Type B pancreatic cell (in vitro differentiated cells): ENCODE results near the gene ATP6V1A. TPM values are rescaled to one million over a fixed set of nuclear protein-coding genes. Genes with fewer than 3 reads are reported as not detected.

ENCODE experiments used
- DNase-seq: peaks from one replicate; pipeline ENCODE4 v3.0.0; 2021; ENCODE audit warnings: mixed read lengths; ENCODE audit not compliant: unreplicated experiment; ENCODE audit errors: extremely low spot score
- H3K27ac Mint-ChIP-seq: 2 replicates; pipeline ENCODE4 v1.8.0; 2021; ENCODE audit warnings: mild to moderate bottlenecking, mixed read lengths
- H3K27me3 Mint-ChIP-seq: 2 replicates; pipeline ENCODE4 v1.8.0; 2021; ENCODE audit warnings: mixed read lengths
- H3K36me3 Mint-ChIP-seq: 2 replicates; pipeline ENCODE4 v1.8.0; 2021; ENCODE audit warnings: mixed read lengths
- H3K4me1 Mint-ChIP-seq: one replicate; pipeline ENCODE4 v1.8.0; 2021; ENCODE audit warnings: mixed read lengths; ENCODE audit not compliant: unreplicated experiment
- H3K4me3 Mint-ChIP-seq: 2 replicates; pipeline ENCODE4 v1.8.0; 2021; ENCODE audit warnings: mild to moderate bottlenecking, mixed read lengths
- H3K9me3 Mint-ChIP-seq: 2 replicates; pipeline ENCODE4 v1.8.0; 2021; ENCODE audit warnings: mixed read lengths
- total RNA-seq: library from RNA; stranded (reverse); gene quantifications from 2 replicates; pipeline ENCODE4 v1.2.1, GENCODE V29; 2021; ENCODE audit warnings: low replicate concordance
- TF ChIP-seq, protein P1 (sequence below): fragments of 200-600 bp; sonication (generic); conservative IDR thresholded peaks from 2 replicates; pipeline ENCODE4 v1.5.0; 2021; ENCODE audit warnings: antibody characterized with exemption, mild to moderate bottlenecking

Gene ATP6V1A
- total RNA-seq, 1 donor from 2014 or later: 71.5 TPM

DNA sequence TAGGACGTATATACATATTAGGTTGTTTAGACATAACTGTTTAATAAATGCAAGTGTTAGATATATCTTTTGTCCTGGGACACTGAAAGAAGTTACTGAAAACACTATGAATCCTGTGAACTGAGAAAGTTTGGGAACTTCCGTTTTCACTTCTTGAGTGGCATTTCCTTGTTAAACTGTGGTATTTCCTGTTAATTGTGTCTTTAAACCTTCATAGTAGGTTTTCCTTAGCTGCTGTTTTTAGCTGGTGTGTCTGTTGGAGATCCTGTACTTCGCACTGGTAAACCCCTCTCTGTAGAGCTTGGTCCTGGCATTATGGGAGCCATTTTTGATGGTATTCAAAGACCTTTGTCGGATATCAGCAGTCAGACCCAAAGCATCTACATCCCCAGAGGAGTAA, 37.1 kb downstream of the ATP6V1A start:
- H3K9me3 Mint-ChIP-seq: no peaks in the 10 kb centered on the region
- H3K36me3 Mint-ChIP-seq: peaks cover 4% of the 10 kb centered on the region
- no peak for DNase-seq
- no peaks in the 10 kb centered on the region for H3K27me3 Mint-ChIP-seq
- H3K4me1 Mint-ChIP-seq: no peaks in the 10 kb centered on the region
- no peak overlapping the region for H3K27ac Mint-ChIP-seq
- H3K4me3 Mint-ChIP-seq: no peak overlapping the region
- TF ChIP-seq, protein P1, sequence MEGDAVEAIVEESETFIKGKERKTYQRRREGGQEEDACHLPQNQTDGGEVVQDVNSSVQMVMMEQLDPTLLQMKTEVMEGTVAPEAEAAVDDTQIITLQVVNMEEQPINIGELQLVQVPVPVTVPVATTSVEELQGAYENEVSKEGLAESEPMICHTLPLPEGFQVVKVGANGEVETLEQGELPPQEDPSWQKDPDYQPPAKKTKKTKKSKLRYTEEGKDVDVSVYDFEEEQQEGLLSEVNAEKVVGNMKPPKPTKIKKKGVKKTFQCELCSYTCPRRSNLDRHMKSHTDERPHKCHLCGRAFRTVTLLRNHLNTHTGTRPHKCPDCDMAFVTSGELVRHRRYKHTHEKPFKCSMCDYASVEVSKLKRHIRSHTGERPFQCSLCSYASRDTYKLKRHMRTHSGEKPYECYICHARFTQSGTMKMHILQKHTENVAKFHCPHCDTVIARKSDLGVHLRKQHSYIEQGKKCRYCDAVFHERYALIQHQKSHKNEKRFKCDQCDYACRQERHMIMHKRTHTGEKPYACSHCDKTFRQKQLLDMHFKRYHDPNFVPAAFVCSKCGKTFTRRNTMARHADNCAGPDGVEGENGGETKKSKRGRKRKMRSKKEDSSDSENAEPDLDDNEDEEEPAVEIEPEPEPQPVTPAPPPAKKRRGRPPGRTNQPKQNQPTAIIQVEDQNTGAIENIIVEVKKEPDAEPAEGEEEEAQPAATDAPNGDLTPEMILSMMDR: no peak

DNA sequence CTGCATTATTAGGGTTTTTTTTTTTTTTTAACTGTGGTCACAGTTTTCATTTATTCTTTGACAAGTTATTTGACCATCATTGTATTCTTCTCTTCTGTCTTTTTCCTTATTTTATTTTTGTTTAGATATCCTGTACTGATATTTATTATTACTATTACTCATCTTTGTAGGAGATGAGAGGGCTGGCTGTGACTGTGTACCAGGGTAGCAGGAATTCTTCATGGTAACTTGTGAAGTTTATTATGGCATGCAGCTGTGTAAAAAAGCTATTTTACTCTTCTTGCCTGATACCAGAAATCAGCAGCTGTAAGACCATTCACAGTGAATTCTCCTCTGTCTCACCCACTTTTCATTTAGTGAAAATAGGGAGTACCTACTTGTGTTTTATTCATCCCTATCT, 44.5 kb downstream of the ATP6V1A start:
- Mint-ChIP-seq H3K4me1 (no peaks in the 10 kb centered on the region), H3K36me3 (peaks cover 4% of the 10 kb centered on the region), H3K27ac (no peak overlapping the region), H3K4me3 (no peak overlapping the region), H3K27me3 (no peaks in the 10 kb centered on the region), H3K9me3 (no peaks in the 10 kb centered on the region)
- TF ChIP-seq, protein P1: no peak
- DNase-seq: no peak

DNA sequence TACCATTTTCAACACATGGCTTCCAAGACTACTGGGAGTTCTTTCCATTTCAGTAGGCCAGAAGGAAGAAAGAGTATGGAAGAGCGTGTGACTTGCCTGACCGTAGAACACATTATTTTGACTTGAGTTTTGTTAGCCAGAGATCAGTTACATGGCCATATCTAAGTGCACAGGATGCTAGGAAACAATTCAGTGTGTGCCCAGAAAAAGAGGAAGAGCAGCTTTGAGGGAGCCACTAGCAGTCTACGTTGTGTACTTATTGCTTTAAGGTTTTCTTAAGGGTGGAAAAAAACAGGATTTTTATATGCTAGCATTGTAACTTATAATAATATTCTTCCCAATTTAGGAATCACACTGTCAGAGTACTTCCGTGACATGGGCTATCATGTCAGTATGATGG, 47.7 kb downstream of the ATP6V1A start:
- no peak overlapping the region for H3K27ac Mint-ChIP-seq
- H3K4me3 Mint-ChIP-seq: no peak overlapping the region
- peaks cover 7% of the 10 kb centered on the region for H3K36me3 Mint-ChIP-seq
- H3K27me3 Mint-ChIP-seq: no peaks in the 10 kb centered on the region
- no peaks in the 10 kb centered on the region for H3K4me1 Mint-ChIP-seq
- H3K9me3 Mint-ChIP-seq: no peaks in the 10 kb centered on the region
- TF ChIP-seq, protein P1: no peak
- DNase-seq: no peak

DNA sequence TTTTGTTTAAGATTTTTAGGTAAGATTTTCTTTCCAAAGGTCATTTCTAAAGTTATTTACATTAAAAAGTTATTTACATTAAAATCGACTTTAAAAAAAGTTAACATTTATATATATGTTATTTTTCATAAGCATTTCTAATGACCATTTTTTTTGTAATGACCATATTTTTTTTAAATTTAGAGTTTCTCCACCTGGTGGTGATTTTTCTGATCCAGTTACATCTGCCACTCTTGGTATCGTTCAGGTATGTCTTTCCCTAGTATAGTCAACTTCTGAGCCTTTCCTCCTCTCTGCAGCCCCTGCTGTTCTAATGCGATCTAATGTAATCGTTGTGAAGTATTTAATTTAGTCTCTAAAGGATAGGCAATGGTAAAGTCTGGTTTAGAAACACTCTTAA, 48.9 kb downstream of the ATP6V1A start:
- TF ChIP-seq, protein P1: no peak
- Mint-ChIP-seq H3K4me1 (no peaks in the 10 kb centered on the region), H3K4me3 (no peak overlapping the region), H3K27me3 (no peaks in the 10 kb centered on the region), H3K27ac (no peak overlapping the region), H3K36me3 (peaks cover 7% of the 10 kb centered on the region), H3K9me3 (no peaks in the 10 kb centered on the region)
- no peak for DNase-seq

DNA sequence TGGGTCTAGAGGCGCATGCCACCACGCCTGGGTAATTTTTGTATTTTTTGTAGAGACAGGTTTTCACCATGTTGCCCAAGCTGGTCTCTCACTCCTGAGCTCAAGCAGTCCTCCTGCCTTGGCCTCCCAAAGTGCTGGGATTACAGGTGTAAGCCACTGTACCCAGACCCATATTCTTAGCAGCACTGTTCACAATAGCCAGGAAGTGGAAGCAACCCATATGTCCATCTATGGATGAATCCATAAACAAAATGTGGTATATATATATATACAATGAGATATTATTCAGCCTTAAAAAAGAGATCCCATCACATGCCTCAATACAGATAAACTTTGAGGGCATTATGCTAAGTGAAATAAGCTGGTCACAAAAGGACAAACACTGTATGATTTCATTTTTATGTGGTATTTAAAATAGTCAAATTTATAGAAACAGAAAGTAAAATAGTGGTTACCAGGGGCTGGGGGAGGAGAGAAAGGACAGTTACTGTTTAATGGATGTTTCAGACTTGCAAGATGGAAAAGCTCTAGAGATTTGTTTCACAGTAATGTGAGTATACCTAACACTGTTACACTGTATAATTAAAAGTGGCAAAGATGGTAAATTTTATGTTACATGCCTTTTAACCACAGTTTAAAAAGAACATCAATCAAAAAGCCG, 56.1 kb downstream of the ATP6V1A start:
- Mint-ChIP-seq H3K9me3 (no peaks in the 10 kb centered on the region), H3K36me3 (peaks cover 15% of the 10 kb centered on the region), H3K4me3 (no peak overlapping the region), H3K4me1 (no peaks in the 10 kb centered on the region), H3K27me3 (no peaks in the 10 kb centered on the region), H3K27ac (no peak overlapping the region)
- TF ChIP-seq, protein P1: no peak
- no peak for DNase-seq
